Panc1 (cell line): ENCODE measurements around the gene TUBA4A. TPM values are rescaled to one million over a fixed set of nuclear protein-coding genes. Genes with fewer than 3 reads are reported as not detected.

Experiments used
- ATAC-seq: fragments of 200-7000 bp; cut with Tn5 transposase; 2 replicates; pipeline ENCODE4 v1.9.1; 2020; ENCODE audit warnings: mild to moderate bottlenecking, moderate library complexity
- BruUV-seq: library from RNA; stranded (reverse); fragments of 400-500 nt; replicated peaks from 2 replicates; lab custom pipeline; 2021; lab: Mats Ljungman, UMichigan
- CTCF ChIA-PET: fragments of 300-600 bp; sonication (Branson Sonifier 250); formaldehyde crosslinking; loops from one replicate; lab custom pipeline; 2022; ENCODE audit warnings: antibody characterized with exemption; lab: Charles Lee
- POLR2A ChIA-PET: fragments of 300-600 bp; sonication (Branson Sonifier 250); formaldehyde crosslinking; loops from one replicate; lab custom pipeline; 2022; ENCODE audit warnings: antibody characterized with exemption; lab: Charles Lee
- DNase-seq: peaks from one replicate; pipeline ENCODE4 v3.0.0-alpha.2; 2010; ENCODE audit warnings: low read depth, low spot score
- H3K27ac ChIP-seq: 2 replicates; pipeline ENCODE4 v1.5.1; 2011; ENCODE audit warnings: mild to moderate bottlenecking, low read length, inconsistent platforms
- H3K27me3 ChIP-seq: fragments of 200-500 bp; sonication (Bioruptor generic); 2 replicates; pipeline ENCODE4 v1.6.0; 2014; ENCODE audit warnings: low read length, inconsistent platforms; ENCODE audit not compliant: control insufficient read depth, insufficient read depth
- H3K36me3 ChIP-seq: fragments of 200-500 bp; sonication (Bioruptor generic); 2 replicates; pipeline ENCODE4 v1.5.1; 2014; ENCODE audit warnings: inconsistent platforms, mild to moderate bottlenecking, low read length, moderate library complexity; ENCODE audit not compliant: control insufficient read depth, insufficient read depth
- H3K4me1 ChIP-seq: 2 replicates; pipeline ENCODE4 v1.5.1; 2011; ENCODE audit warnings: inconsistent platforms, mild to moderate bottlenecking, low read length, moderate library complexity; ENCODE audit not compliant: control insufficient read depth, insufficient read depth
- H3K4me3 ChIP-seq, 2 experiments: 2 replicates each; pipeline ENCODE4 v1.5.1; 2011 to 2012; ENCODE audit warnings: low read depth in 2 of 2, low read length in 2 of 2, mild to moderate bottlenecking in 2 of 2, inconsistent platforms in 1 of 2, moderate library complexity in 1 of 2
- H3K9me3 ChIP-seq: fragments of 200-500 bp; sonication (Bioruptor generic); 2 replicates; pipeline ENCODE4 v1.5.1; 2014; ENCODE audit warnings: low read depth, mild to moderate bottlenecking, inconsistent platforms, low read length, moderate library complexity; ENCODE audit not compliant: control insufficient read depth, insufficient read depth
- CTCF ChIP-seq: fragments of 450-650 bp; IDR thresholded peaks from 2 replicates; pipeline ENCODE4 v1.5.1; 2017; ENCODE audit warnings: mild to moderate bottlenecking
- POLR2AphosphoS5 ChIP-seq: IDR thresholded peaks from 2 replicates; pipeline ENCODE4 v1.6.1; 2012; ENCODE audit warnings: mild to moderate bottlenecking, low read depth, low read length, moderate library complexity
- REST ChIP-seq, 2 experiments: IDR thresholded peaks; 2 replicates each; pipeline ENCODE4 v1.6.1; 2011 to 2012; ENCODE audit warnings: low read depth in 2 of 2, control low read depth in 1 of 2, low read length in 1 of 2, mild to moderate bottlenecking in 1 of 2, moderate library complexity in 1 of 2; ENCODE audit not compliant: insufficient read depth in 1 of 2
- SIN3A ChIP-seq: IDR thresholded peaks from 2 replicates; pipeline ENCODE4 v1.6.1; 2012; ENCODE audit warnings: low read depth, mild to moderate bottlenecking, low read length, moderate library complexity, borderline replicate concordance; ENCODE audit not compliant: insufficient read depth
- TCF7L2 ChIP-seq: IDR thresholded peaks from 2 replicates; pipeline ENCODE4 v1.6.1; 2011; ENCODE audit warnings: mild to moderate bottlenecking, low read depth, low read length, inconsistent platforms
- in situ Hi-C: cut with HindIII; loops from 2 replicates; pipeline ENCODE4 v1.10.0; 2016; ENCODE audit warnings: low sequenced_read_pairs, low pct_unique_long_range_greater_than_20kb
- intact Hi-C: fragments of 100-400 bp; cut with micrococcal nuclease; formaldehyde crosslinking; loops from one replicate; pipeline ENCODE4 v1.10.0; 2022; ENCODE audit not compliant: unreplicated experiment
- total RNA-seq: library from RNA; stranded (reverse); gene quantifications from one replicate; pipeline ENCODE4 v1.2.1, GENCODE V29; 2021; ENCODE audit not compliant: unreplicated experiment

TUBA4A gene
- total RNA-seq, 1 experiment from 2014 or later, result 12.9 TPM

- Histone ChIP-seq H3K4me1 (peaks cover 45% of the 10 kb centered on the region), H3K36me3 (no peaks in the 10 kb centered on the region; the same call in 1 of the 2 replicates), H3K27me3 (no peaks in the 10 kb centered on the region), H3K4me3 (no peak overlapping the region), H3K9me3 (no peaks in the 10 kb centered on the region), H3K27ac (no peak overlapping the region)
- in situ Hi-C loops, result no loop called here
- ATAC-seq (no peak), DNase-seq (no peak)
- intact Hi-C loops, result no loop called here
- ChIA-PET POLR2A (interaction anchor here (0.7 kb wide), 1 partner anchor 29 kb away, joined by 3 read pairs; no protein-coding TSS in a partner anchor), CTCF (interaction anchor here (0.8 kb wide), 1 partner anchor 47 kb away, joined by 3 read pairs; no protein-coding TSS in a partner anchor)
- no TSS peak for BruUV-seq
- TF ChIP-seq SIN3A (no peak), POLR2AphosphoS5 (no peak), TCF7L2 (no peak), REST (IDR thresholded peaks at IDR 0.05; ENCODE audit: insufficient read depth in 1 of 2, low read depth in 2 of 2, low read length in 1 of 2) (no peak), CTCF (no peak)
These were observed 5.8 kb downstream of the TUBA4A start for GRCh38 chr2:219247678-219248642.

GRCh38 chr2:219246559-219246958 is 7.2 kb downstream of the TUBA4A start:
- peaks cover 39% of the 10 kb centered on the region for H3K4me1 ChIP-seq
- no peaks in the 10 kb centered on the region for H3K27me3 ChIP-seq
- POLR2A ChIA-PET, result no interaction called here
- in situ Hi-C loops, result no loop called here
- no peaks in the 10 kb centered on the region; the same call in 1 of the 2 replicates for H3K36me3 ChIP-seq
- no peak overlapping the region; the same call in 1 of the 2 replicates for H3K27ac ChIP-seq
- TF ChIP-seq POLR2AphosphoS5 (no peak), TCF7L2 (no peak), CTCF (no peak), SIN3A (no peak), REST (IDR thresholded peaks at IDR 0.05; ENCODE audit: insufficient read depth in 1 of 2, low read depth in 2 of 2, low read length in 1 of 2) (no peak)
- intact Hi-C loops, result no loop called here
- TSS peak; percentile 91 for BruUV-seq
- CTCF ChIA-PET, result interaction anchor here (1.2 kb wide), 1 partner anchor 16 kb away, joined by 6 read pairs; no protein-coding TSS in a partner anchor
- no peak for ATAC-seq
- no peaks in the 10 kb centered on the region for H3K9me3 ChIP-seq
- no peak overlapping the region for H3K4me3 ChIP-seq
- no peak for DNase-seq
